ENCODE data around the gene DAB2IP. TPM values are rescaled to one million over a fixed set of nuclear protein-coding genes. Genes with fewer than 3 reads are reported as not detected.
A peak's percentile ranks its signal among the peaks of the same experiment; 100 is the strongest.

Gene DAB2IP
- total RNA-seq, 6 donors from 2014 or later, result 61.8 to 98.0 (median 77.2) TPM

GRCh38 chr9:121608168-121608853 lies 43.1 kb upstream of the DAB2IP start:
- DNase-seq (no peak), ATAC-seq (ENCODE audit: low FRiP score in 2 of 2) (no peak)
- WGBS, 2 donors, result 71 to 87% methylated on average over 10 of the region's 10 CpGs
- Histone ChIP-seq H3K27ac (peak overlapping the region in 1 of 4 donors; percentile 57), H3K27me3 (no peaks in the 10 kb centered on the region), H3K36me3 (no peaks in the 10 kb centered on the region), H3K4me1 (peaks cover 27 to 45% (median 33%) of the 10 kb centered on the region in 4 donors), H3K9me3 (no peaks in the 10 kb centered on the region), H3K4me3 (no peak overlapping the region)
- TF ChIP-seq POLR2A (IDR thresholded peaks at IDR 0.05) (no peak), CTCF (IDR thresholded peaks at IDR 0.05) (no peak), POLR2AphosphoS5 (IDR thresholded peaks at IDR 0.05) (peak in 1 of 2 donors; percentile 1), EP300 (IDR thresholded peaks at IDR 0.05) (no peak)

GRCh38 chr9:121609822-121610637 lies 41.4 kb upstream of the DAB2IP start:
- no peak overlapping the region for H3K4me3 ChIP-seq
- ATAC-seq (ENCODE audit: low FRiP score in 2 of 2) (peak in 1 of 2 donors; percentile 44), DNase-seq (peak in 1 of 2 donors; percentile 45)
- no peaks in the 10 kb centered on the region for H3K36me3 ChIP-seq
- no peaks in the 10 kb centered on the region for H3K9me3 ChIP-seq
- TF ChIP-seq EP300 (IDR thresholded peaks at IDR 0.05) (no peak), POLR2AphosphoS5 (IDR thresholded peaks at IDR 0.05) (peak in 1 of 2 donors; percentile 9)
- WGBS, 2 donors, result 61 to 72% methylated on average over 5 to 6 of the region's 6 CpGs
- H3K4me1 ChIP-seq, result peaks cover 19 to 38% (median 25%) of the 10 kb centered on the region in 4 donors
- H3K27ac ChIP-seq, result no peak overlapping the region
- H3K27me3 ChIP-seq, result no peaks in the 10 kb centered on the region

- TF ChIP-seq EP300 (IDR thresholded peaks at IDR 0.05), result no peak
- TF ChIP-seq POLR2A (IDR thresholded peaks at IDR 0.05), result no peak
- TF ChIP-seq CTCF (IDR thresholded peaks at IDR 0.05), result no peak
- TF ChIP-seq POLR2AphosphoS5 (IDR thresholded peaks at IDR 0.05), result no peak
- Histone ChIP-seq H3K36me3 (no peaks in the 10 kb centered on the region), H3K9me3 (no peaks in the 10 kb centered on the region), H3K4me3 (no peak overlapping the region), H3K27ac (no peak overlapping the region), H3K27me3 (no peaks in the 10 kb centered on the region), H3K4me1 (peaks cover 19 to 38% (median 25%) of the 10 kb centered on the region in 4 donors)
- DNase-seq (no peak), ATAC-seq (ENCODE audit: low FRiP score in 2 of 2) (no peak)
- 88 to 94% methylated on average over 9 of the region's 9 CpGs for WGBS, 2 donors
These were observed 40.8 kb upstream of the DAB2IP start for GRCh38 chr9:121610638-121610953.

- DNase-seq (peak in 1 of 2 donors; percentile 72), ATAC-seq (ENCODE audit: low FRiP score in 2 of 2) (peak; percentile 44 to 56)
- 16 to 26% methylated on average over 9 of the region's 9 CpGs for WGBS, 2 donors
These were observed 38.9 kb upstream of the DAB2IP start for GRCh38 chr9:121612511-121612998.

More at GRCh38 chr9:121612511-121612998, 38.9 kb upstream of the DAB2IP start:
- Histone ChIP-seq H3K9me3 (no peaks in the 10 kb centered on the region), H3K36me3 (no peaks in the 10 kb centered on the region), H3K27ac (peak overlapping the region; percentile 37 to 76 (median 52)), H3K4me1 (peaks cover 13 to 30% (median 23%) of the 10 kb centered on the region in 4 donors), H3K27me3 (no peaks in the 10 kb centered on the region), H3K4me3 (peak overlapping the region in 1 of 4 donors; percentile 13)
- TF ChIP-seq CTCF (IDR thresholded peaks at IDR 0.05) (no peak), POLR2AphosphoS5 (IDR thresholded peaks at IDR 0.05) (no peak), POLR2A (IDR thresholded peaks at IDR 0.05) (no peak), EP300 (IDR thresholded peaks at IDR 0.05) (no peak)

Data from upper lobe of left lung (tissue), 6 donors.